ENCODE data around the gene SIN3A.

DNA sequence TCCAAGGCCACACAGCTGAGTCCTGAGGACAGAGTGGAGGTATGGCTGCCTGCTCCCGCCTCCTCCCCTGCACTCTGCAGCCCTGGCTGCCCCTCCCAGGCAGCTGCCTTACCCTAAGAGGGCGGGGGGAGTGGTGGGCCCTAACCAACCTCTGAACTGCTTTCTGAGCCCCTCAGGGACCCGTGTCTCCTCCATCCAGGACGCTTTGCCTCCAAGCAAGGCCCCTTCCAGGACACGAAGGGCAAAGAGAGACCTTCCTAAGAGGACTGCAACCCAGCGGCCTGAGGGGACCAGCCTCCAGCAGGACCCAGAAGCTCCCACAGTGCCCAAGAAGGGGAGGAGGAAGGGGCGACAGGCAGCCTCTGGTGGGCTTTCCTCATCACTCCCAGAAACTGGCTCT lies 97.0 kb downstream of the SIN3A start:
- TF ChIP-seq, protein P1, sequence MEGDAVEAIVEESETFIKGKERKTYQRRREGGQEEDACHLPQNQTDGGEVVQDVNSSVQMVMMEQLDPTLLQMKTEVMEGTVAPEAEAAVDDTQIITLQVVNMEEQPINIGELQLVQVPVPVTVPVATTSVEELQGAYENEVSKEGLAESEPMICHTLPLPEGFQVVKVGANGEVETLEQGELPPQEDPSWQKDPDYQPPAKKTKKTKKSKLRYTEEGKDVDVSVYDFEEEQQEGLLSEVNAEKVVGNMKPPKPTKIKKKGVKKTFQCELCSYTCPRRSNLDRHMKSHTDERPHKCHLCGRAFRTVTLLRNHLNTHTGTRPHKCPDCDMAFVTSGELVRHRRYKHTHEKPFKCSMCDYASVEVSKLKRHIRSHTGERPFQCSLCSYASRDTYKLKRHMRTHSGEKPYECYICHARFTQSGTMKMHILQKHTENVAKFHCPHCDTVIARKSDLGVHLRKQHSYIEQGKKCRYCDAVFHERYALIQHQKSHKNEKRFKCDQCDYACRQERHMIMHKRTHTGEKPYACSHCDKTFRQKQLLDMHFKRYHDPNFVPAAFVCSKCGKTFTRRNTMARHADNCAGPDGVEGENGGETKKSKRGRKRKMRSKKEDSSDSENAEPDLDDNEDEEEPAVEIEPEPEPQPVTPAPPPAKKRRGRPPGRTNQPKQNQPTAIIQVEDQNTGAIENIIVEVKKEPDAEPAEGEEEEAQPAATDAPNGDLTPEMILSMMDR (IDR thresholded peaks at IDR 0.05; ENCODE audit: low read depth, low read length, poor library complexity, severe bottlenecking): no peak
- no peak for TF ChIP-seq EZH2phosphoT487 (IDR thresholded peaks at IDR 0.05; ENCODE audit: borderline replicate concordance, low read length)
